HPDE6-E6E7 (cell line): Measurements from ENCODE around the gene NSF.
"Not testable (repeated sequence)": the region's sequence is repeated elsewhere in the genome, so short reads cannot be mapped to it uniquely, and the experiment has no call there.

ENCODE experiments used
- DNase-seq: peaks from one replicate; pipeline ENCODE4 v3.0.0; 2011; ENCODE audit warnings: missing footprints; ENCODE audit errors: extremely low spot score

Gene NSF

DNA sequence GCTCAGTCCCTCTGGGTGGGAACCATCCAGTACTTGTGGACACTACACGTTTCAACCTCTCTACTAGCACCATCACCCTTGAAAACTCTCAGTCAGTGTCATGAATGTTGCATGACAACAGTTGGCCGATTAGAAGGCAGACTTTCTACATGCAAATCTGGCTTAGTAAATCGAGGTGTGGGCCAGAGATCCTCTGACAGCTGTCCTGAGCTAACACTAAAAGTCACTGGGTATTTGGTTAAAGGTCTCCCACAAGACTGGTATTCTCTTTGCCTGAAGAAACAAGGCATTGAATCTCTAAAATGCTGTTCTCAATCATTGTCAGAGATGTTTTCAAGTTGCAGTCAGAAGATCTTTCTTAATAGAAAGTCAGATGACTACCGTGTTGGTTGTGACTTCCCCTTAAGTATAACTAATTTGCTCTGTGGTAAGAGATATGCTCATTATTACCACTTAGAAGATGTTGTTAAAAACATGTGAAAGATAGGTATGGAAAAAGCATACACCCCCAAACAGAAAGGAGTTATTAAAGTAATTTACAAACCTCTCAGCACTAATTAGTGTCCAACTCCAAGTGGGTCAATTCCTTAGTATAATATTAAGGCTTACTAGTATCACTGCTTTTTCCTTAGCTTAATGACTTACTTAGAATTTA is 165.7 kb downstream of the NSF start:
- DNase-seq = no peak

DNA sequence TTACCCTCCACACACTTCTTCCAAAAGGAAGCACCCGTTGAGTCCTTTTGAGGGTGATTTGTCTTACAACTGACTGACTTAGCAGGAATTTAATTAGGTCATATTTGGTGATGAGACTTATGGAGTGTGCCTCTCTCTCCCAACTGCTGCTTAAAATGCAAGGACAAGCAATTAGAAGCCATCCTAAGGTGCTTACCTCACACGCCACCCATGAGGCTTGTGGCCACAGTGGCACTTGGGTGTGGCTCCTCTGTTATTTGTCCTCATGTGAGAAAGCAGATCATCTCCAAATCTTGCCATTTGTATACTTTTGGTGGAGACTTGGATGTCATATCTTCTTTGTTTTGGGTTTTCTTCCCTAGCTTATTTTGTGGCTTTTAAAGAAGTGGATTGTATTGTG is 166.4 kb downstream of the NSF start:
- no peak for DNase-seq

DNA sequence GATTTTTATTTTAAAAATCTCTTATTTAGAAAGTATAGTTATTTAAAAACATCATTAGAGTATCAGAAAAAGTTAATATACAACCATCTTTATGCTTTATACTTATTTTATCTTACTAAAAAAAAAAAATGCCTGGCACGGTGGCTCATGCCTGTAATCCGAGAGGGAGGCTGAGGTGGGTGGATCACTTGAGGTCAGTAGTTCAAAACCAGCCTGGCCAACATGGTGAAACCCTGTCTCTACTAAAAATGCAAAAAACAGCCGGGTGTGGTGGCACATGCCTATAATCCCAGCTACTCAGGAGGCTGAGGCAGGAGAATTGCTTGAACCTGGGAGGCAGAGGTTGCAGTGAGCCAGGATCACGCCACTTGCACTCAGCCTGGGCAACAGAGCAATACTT is 167.1 kb downstream of the NSF start:
- DNase-seq = not testable (repeated sequence)

DNA sequence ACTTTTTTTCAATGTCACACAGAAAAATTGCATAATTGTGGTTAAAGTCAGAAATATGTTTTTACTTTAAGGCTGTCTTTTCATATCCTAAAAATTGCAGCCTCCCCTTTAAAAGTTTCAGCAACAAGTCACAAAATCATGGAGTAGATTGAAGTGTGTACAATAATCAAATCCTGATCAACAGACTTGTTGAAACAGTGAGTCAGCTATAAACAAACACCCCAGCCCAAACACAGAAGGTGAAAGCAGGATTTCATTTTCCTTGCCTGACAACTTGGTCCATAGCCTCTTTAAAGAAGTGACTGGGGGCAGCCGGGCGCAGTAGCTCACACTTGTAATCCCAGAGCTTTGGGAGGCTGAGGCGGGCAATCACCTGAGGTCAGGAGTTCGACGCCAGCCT is 168.1 kb downstream of the NSF start:
- DNase-seq = no peak

DNA sequence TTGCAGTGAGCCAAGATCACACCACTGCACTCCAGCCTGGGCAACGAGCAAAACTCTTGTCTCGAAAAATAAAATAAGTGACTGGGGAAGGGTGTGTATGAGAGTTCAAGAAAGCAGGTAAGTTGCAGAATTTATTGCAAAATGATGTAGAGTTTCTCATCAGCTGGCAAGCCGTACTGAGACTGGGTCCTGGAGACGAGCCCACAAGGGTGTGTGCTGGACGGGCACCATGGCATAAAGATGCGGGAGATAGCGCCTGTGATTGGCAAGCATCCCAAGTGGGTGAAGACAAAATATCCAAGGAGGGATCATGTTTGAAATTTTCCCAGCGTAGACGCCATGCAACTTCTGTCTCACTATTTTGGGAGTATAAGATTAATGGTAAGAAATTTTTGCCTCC is 168.7 kb downstream of the NSF start:
- DNase-seq = no peak

DNA sequence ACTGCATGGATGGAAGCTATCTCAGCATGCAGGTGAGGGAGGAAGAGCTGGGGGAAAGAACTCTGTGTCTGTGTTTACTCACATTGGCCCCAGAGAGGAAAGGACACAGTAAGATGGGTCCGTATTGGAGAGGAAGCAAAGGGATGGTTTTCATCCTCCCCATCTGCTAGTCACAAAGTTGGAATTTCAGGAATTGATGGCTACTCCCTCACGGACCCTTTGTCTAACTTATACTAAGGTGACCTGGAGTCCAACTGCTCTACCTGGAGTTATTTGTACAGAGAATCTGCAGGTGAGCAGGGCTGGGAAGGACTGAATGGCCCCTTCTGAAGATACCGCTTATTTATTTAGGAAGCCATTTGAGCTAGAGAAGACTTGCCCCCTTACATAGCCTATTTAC is 172.9 kb downstream of the NSF start:
- no peak for DNase-seq

DNA sequence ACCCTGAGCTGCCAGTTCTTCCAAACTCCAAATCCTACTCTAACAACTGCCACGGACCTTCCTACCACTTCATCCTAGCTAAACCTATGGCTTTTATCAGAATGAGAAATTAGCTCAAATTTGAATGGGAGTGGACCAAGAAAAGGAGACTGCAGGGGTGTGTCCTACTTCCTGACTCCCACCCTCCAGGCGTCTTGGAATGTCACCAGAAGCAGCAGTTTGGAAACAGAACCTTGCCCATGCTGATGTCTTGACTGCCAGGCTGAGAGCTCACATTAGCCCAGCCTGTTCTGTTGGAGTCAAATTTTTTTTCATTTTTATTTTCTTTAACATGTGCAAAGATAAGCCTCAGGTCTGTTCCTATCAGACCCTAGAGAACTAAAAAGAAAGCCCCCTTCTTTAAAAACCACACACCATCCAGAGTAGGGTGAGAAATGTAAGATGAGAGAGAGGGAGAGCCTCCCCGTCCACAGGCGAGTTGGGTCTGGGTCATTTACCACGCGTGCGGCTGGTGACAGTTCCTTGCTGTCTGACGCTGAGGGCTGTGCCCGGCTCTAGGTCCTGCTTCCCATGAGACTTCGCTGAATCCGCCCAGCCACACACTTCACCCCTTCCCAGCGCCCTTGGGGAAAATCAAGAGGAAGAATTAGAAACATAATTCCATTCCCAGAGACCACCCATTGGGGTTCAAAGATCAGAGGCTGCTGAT is 173.7 kb downstream of the NSF start:
- DNase-seq = no peak

DNA sequence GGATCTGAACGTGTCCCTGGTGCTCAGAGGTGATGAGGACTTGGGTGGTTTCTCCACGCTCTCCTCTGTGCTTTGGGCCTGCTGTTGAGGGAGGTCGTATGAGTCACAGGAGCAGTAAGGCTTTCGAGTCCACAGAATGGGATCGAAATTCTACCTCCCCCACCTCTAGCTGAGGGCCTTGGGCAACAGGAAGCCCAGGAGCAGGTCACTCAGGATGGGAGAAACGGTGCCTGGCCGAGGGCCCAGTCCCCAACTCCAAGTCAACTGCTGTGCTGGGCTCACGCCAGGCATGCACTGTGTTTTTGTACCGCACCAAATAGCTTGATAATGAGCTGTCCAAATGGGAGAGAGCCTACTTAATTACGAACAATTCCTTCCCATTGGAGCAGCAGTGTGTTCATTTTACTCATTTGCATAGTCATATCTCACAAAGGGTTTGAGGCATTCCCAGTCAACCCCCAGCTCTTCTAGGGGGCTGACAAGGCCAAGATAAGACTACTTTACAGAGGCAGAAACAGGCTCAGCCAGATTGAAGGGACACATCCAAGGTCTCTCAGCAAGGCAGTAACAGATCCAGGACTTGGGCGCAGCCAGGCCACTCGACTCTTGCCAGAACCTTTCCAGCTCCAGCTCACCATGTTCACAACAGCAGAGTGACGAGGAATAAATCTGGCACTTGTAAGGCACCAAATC is 174.4 kb downstream of the NSF start:
- no peak for DNase-seq

DNA sequence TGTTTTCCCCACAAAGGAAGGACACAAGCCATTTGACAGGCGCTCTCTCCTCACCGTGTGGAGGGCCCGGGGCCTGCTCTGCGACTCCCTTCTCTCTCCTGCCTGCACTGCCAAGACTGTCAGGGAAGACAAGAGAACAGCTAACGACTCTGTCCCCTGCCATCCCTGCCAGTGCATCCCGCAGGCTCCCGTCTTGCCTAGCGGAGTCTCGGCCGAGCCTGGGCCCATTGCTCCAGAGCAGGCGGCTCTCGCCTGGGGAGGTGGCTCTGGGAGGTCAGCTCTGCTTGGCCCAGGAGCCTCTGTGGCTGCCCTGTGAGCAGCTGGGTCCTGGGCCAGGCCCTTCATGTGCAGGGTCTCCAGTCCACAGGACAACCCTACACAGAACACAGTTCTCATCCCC is 175.0 kb downstream of the NSF start:
- DNase-seq = no peak

DNA sequence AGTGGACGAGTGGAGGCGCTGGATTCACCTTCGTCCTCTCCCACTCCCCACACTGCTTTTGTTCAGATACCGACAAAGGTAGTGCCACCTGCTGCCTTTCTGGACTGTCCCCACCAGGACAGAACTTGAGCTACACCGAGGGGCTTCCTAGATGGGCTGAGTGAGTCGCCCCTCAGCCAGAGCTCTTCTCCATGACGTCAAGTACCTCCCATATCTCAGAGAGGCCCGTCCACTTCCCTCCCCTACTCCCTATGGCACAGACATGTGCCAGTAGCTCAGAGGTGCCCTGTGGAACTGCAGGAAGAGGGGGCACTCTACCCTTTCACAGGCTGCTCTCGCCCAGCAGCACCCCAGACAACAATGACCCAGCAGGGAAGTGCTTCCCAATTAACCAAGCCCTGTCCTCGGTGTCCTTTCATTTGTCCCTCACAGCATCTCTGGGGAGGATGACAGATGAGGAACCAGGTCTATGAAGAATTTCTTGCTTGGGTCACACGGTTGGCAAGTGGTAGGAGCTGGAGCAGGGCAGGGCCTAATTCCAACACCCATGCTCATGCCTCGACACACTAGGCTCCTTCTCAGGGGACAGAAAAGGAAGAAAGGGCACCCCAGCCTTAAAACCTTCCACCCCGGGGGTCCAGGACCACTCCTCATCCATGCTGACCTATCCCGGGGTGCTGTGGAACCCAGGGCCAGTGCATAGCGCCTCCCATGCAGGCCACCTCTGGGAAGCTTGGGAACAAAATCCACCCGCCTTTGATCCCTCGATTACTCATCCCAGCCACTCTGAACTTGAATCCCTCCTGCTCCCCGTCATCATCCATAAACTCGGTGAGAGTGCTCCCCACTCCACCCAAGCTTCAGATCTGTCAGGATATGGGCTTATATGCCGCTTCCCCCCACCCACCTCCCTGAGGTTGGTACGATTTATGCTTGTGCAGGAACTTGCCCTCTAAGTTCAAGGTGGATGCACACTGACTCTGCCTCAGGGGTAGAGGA is 176.3 kb downstream of the NSF start:
- no peak for DNase-seq

DNA sequence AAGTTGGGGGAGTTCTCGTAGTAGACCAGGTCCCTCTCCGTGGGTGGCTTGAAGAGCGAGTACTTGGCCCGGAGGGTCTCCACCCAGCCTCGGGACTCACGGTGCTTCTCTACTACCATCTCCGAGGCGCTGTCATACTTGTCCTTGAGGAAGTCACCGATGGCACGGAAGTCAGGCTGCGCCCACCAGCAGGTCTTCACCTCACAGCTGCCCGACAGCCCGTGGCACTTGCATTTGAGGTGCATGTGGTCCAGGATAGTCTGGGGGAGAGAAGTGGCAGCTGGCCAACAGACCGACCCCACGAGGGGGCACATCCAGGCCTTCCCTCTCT is 178.0 kb downstream of the NSF start:
- DNase-seq = no peak

DNA sequence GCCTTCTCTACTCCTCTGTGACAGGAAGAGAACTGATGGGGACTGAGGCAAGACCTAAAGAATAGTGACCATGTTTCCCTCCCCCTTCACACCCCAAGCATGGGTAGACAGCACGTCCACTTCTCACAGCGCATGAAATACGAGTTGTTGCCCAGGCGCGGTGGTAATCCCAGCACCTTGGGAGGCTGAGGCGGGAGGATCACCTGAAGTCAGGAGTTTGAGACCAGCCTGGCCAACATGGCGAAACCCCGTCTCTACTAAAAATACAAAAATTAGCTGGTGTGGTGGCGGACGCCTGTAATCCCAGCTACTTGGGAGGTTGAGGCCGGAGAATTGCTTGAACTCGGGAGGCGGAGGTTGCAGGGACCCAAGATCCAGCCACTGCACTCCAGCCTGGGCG is 178.4 kb downstream of the NSF start:
- DNase-seq = not testable (repeated sequence)

DNA sequence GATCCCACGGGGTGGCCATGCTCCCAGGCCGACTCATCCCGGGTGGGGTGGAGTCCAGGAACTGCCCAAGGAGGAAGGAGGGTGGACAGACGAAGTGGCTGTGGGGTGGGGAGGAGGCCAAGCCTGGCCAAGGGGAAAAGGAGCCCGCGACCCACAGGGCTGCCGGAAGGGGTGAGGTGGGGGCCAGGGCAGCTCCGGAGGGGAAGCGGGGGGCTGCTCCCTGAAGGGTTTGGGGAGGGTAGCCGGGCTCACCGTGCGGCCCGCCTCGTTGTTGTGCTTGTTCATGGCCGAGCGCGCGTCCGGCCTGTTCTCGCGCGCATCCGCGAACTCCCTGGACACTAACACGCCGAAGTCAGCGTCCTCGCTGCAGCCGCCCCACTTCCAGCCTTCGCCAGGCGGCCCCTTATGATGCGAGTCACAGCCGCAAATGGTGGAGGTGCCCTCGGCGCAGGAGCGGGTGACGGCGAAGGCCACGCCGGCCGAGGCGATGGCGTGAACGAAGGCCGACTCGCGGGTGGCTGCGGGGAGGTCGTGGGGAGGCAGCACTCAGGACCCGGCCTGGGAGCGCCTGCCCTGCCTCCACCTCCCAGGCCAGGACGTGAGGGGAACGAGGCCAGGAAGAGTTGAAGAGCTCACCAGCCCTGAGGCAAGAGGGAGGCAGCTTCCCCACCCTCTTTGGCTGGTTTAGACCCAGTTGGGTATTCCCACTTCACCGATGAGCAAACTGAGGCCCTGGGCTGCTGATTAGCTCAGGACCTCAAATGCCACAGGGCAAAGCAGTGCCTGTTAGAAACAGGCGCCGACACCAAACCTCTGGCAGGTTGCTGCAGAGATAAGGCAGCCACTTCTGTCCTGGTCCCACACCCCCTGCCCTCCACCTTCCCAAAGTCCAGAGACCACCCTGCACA is 179.3 kb downstream of the NSF start:
- no peak for DNase-seq

DNA sequence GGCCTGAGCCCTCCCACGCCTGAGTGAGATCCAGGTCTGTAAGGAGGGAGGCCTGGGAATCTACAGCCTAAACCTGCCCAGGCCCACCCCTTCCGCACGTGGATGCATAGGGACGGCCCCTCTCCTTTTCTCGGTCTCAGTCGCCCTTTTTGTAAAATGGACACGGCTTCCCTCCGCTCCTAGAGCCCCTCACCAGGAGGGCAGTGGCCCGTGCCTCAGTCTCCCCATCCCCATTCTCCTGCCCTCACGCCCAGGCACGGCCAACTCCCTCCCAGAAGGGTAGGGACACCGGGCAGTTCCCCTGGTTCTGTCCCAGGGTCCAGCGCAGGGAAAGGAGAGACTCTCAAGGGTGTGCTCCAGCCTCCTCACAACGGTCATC is 180.0 kb downstream of the NSF start:
- DNase-seq = no peak

DNA sequence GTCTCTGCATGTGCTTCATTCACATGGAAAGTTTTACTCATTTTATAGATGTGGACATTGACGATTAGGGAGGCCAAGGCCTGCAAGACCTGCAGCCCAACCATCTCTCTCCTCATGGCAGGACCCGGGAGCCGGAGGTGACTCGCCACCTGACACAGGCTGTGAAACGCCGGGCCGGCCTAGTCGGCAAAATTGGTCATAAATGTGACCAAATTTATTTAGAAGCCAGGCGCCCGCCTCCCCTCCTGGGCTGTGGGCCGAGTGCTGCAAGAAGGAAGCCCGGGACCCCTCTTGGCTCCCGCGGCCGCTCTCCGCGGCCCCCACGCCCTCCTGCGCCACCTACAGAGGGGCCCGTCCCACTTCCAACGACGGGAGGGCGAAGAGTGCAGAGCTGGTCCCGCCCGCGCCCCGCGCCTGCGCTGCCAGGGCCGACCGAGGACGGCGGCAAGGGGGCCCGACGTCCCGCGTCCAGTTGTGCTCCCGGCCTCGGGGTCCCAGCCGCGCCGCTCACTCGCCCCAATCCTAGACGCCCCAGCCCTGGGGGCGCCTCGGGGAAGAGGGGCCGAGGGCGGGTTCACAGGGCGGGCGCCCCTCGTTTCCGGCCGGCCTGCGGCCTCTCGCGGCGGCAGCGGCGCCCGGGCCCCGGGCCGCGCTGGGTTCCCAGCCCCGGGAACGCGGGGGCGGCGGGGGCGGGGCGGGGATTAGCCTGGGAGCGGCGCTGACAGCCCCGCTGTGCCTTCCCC is 180.5 kb downstream of the NSF start:
- DNase-seq = no peak

DNA sequence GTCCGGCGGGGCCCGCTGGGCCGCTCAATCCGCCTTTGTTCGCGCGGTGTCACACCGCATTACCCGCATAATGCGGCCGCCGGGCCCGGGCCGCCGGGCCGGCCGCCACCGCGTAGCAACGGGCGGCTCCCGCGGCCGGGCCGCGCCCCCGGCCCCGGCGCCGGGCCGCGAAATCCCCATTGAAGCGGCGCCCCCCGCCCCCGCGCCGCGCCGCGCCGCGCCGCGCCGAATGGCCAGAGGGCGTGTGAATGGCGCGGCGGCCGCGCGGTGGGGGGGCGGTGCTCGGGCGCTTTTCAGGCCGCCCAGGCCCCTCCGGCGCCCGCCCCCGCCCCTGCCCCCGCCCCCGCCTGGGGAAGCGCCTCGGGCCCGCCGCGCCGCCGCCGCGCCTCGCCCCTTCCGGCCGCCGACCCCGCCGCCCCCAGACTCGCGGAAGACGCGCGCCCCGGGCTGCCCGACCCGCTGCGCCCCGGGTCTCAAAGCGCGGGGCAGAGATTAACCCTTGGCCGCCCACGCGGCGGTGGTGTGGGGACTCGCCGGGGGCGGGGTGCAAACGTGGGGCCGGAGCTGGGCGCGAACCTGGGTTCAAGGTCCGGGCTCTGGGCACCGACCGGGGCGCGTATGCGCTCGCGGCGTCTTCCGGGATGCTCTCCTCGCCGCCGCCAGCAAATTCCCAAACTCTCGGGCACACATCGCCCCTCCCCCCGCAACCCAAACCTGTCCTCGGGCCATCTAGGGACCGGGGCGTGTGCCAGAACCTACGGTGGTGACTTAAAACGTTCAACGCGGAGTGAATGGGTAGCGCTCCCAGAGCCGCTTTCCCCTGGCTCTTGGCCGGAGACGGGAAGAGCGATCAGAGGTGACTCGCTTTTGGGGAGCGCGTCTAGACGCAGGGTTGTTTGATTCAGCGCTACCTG is 181.3 kb downstream of the NSF start:
- no peak for DNase-seq

DNA sequence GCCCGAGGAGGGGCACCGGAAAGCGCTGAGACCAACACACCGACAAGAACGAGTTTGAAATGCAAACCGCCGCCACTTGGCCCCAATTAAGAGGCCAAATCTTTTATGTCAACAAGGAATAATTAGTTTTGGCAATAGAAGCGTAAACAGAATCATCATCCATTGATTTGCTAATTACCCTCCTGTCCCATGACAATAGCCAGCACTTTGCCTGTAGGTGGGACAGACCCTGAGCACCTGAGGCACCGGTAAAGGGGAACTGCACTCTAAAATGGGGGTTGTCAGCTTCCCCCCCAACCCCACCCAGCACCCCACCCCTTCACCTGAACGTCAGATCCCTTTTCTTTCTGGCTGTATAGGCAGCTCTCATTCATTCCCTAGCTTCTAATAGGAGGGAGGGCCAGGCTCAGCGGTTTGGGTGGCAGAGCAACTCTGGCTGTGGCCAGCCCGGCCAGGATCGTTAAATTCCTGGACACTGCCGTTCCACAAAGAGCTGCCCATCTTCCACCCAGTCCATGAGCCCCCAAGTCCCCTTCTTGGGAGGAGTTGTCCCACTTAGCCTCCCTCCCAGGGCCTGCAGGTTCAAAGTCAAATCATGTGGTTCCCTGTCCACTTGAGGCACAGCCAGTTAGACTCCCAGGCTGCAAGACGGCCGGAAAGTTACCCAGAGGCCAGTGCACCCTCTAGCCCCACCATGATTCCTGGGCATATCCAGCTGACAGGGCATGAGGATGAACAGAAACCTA is 182.2 kb downstream of the NSF start:
- DNase-seq = no peak

DNA sequence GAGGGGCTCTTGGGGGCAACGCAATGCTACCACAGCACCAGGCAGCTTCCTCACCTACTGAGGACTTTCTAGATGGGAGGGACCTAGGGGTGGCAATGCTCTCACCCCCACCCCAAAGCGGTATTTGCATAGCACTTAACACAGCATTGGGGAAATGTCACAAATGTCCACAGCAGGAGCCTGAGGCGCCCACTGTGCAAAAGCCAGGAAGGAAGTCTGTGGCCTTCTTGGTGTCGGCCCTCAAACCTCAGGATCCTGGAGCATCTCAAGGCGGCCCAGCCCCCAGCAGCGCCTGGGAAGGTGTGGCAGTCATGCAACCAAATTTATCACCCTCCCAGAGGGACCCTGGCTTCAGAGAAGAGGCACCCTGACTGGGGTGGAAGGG is 182.7 kb downstream of the NSF start:
- DNase-seq = no peak

DNA sequence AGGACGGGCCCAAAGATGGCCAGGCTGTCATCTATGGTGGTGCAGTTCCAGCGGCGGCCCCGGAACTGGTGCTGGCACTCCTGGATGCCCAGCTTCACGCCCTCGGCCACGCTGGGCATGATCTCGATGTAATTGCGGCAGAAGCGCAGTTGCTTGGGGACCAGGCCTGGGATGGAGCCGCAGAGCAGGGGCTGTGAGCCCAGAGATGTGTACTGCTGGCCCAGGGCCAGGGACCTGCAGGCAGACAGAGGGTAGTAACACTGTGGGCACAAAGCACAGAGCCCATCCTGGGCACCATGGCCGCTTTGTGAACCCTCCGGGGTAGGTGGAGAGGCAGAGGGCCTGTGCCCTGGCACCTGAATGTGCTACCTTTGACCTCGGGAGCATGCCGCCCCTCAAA is 183.2 kb downstream of the NSF start:
- no peak for DNase-seq
